CD4-positive, alpha-beta memory T cell (primary cell): ENCODE data around the gene SLC25A19. TPM values are rescaled to one million over a fixed set of nuclear protein-coding genes. Genes with fewer than 3 reads are reported as not detected.

ENCODE experiments used
- CTCF ChIA-PET: fragments of 350-600 bp; sonication (Branson Sonifier 250); formaldehyde crosslinking; loops from one replicate; lab custom pipeline; 2021; ENCODE audit warnings: inconsistent platforms; ENCODE audit not compliant: partially characterized antibody; lab: Charles Lee
- POLR2A ChIA-PET: fragments of 350-600 bp; sonication (Branson Sonifier 250); formaldehyde crosslinking; loops from one replicate; lab custom pipeline; 2021; ENCODE audit not compliant: partially characterized antibody; lab: Charles Lee
- DNase-seq, 5 donors: peaks; one replicate each; pipeline versions ENCODE4 v3.0.0 to v3.0.0-alpha.2; 2020 to 2022; ENCODE audit warnings: mixed read lengths in 1 of 5
- H3K27ac ChIP-seq: one replicate; pipeline ENCODE4 v1.7.0; 2013; ENCODE audit warnings: low read depth, low read length
- H3K27me3 ChIP-seq: 2 replicates; pipeline ENCODE4 v1.7.0; 2013; ENCODE audit warnings: mild to moderate bottlenecking, low read length, moderate library complexity; ENCODE audit not compliant: insufficient read depth
- H3K36me3 ChIP-seq: 2 replicates; pipeline ENCODE4 v1.7.0; 2013; ENCODE audit warnings: mild to moderate bottlenecking, low read length, moderate library complexity; ENCODE audit not compliant: insufficient read depth
- H3K4me1 ChIP-seq: 2 replicates; pipeline ENCODE4 v1.7.0; 2013; ENCODE audit warnings: mild to moderate bottlenecking, low read length, moderate library complexity; ENCODE audit not compliant: insufficient read depth
- H3K4me3 ChIP-seq, 2 donors: one replicate each; pipeline ENCODE4 v1.7.0; 2013; ENCODE audit warnings: low read length in 2 of 2, mild to moderate bottlenecking in 1 of 2
- H3K9me3 ChIP-seq, 2 donors: one replicate each; pipeline ENCODE4 v1.7.0; 2013; ENCODE audit warnings: low read length in 2 of 2, control low read depth in 1 of 2; ENCODE audit not compliant: control insufficient read depth in 1 of 2
- H3K27ac Mint-ChIP-seq, 7 donors: one replicate each; pipeline ENCODE4 v1.8.0; 2020 to 2021; ENCODE audit warnings: mixed read lengths in 7 of 7, mild to moderate bottlenecking in 6 of 7, inconsistent platforms in 3 of 7, moderate library complexity in 3 of 7
- H3K27me3 Mint-ChIP-seq, 2 donors: one replicate each; pipeline ENCODE4 v1.8.0; 2020 to 2021; ENCODE audit warnings: mixed read lengths in 2 of 2
- H3K36me3 Mint-ChIP-seq, 2 donors: one replicate each; pipeline ENCODE4 v1.8.0; 2020 to 2021; ENCODE audit warnings: mixed read lengths in 2 of 2, inconsistent platforms in 1 of 2, mild to moderate bottlenecking in 1 of 2
- H3K4me1 Mint-ChIP-seq, 4 donors: one replicate each; pipeline ENCODE4 v1.8.0; 2020 to 2021; ENCODE audit warnings: mixed read lengths in 4 of 4, mild to moderate bottlenecking in 1 of 4
- H3K4me3 Mint-ChIP-seq, 8 donors: one replicate each; pipeline ENCODE4 v1.8.0; 2020 to 2021; ENCODE audit warnings: mixed read lengths in 8 of 8, mild to moderate bottlenecking in 7 of 8, moderate library complexity in 6 of 8, inconsistent platforms in 3 of 8
- H3K9me3 Mint-ChIP-seq, 8 donors: one replicate each; pipeline ENCODE4 v1.8.0; 2020 to 2021; ENCODE audit warnings: mixed read lengths in 8 of 8, mild to moderate bottlenecking in 5 of 8, inconsistent platforms in 3 of 8, moderate library complexity in 1 of 8
- intact Hi-C: fragments of 100-400 bp; cut with micrococcal nuclease; formaldehyde crosslinking; loops from one replicate; pipeline ENCODE4 v1.15.1; 2023
- polyA plus RNA-seq, 2 donors: library from polyadenylated mRNA; unstranded; fragments of 300-500 nt; fragmentation: Illumina TruSeq; gene quantifications; one replicate each; pipeline ENCODE4 v1.2.3, GENCODE V29; 2021
- total RNA-seq, 2 experiments: library from RNA; stranded (reverse); gene quantifications; one replicate each; pipeline ENCODE4 v1.2.3, GENCODE V29; 2021

SLC25A19 gene
- total RNA-seq (10 to 100 TPM; 19.8 to 21.8 TPM), polyA plus RNA-seq (10 to 100 TPM; 13.2 to 15.4 TPM)

- intact Hi-C loops = loop anchor here (1.0 to 2.0 kb wide), 8 partner anchors 18 to 416 kb away; partner anchors contain the start of genes GGA3, GRB2, KCTD2 and MIF4GD
- no peaks in the 10 kb centered on the region for H3K9me3 ChIP-seq
- Mint-ChIP-seq H3K9me3 (no peaks in the 10 kb centered on the region), H3K27me3 (no peaks in the 10 kb centered on the region), H3K27ac (peak within 1 kb of the TSS; percentile 98 to 100 (median 100)), H3K4me3 (peak within 1 kb of the TSS; percentile 98 to 100 (median 100)), H3K4me1 (peaks cover 4 to 31% (median 14%) of the 10 kb centered on the region in 4 donors), H3K36me3 (peaks cover 10 to 23% of the 10 kb centered on the region in 2 donors)
- DNase-seq = peak; percentile 95 to 99 (median 97)
- H3K4me3 ChIP-seq = peak within 1 kb of the TSS; percentile 93 to 96
- peaks cover 7% of the 10 kb centered on the region for H3K36me3 ChIP-seq
- peaks cover 12% of the 10 kb centered on the region for H3K4me1 ChIP-seq
- H3K27ac ChIP-seq = peak within 1 kb of the TSS; percentile 79
- CTCF ChIA-PET = interaction anchor here (0.8 to 3.5 kb wide), 20 partner anchors 11 to 573 kb away, joined by 3 to 59 read pairs (median 5); partner anchors contain the start of genes GGA3, GRB2, MIF4GD and MRPS7
- no peaks in the 10 kb centered on the region for H3K27me3 ChIP-seq
- POLR2A ChIA-PET = interaction anchor here (0.5 to 3.9 kb wide), 50 partner anchors 8 to 566 kb away, joined by 3 to 148 read pairs (median 5); partner anchors contain the start of genes ARMC7, FDXR, GGA3 and GRB2
Observed at GRCh38 chr17:75289115-75289831, at the start of gene SLC25A19. SLC25A19 (minus strand) TSS chr17:75289433; CDS start chr17:75286764, 2,669 bp downstream.

- ChIA-PET CTCF (interaction anchor here (1.0 to 4.0 kb wide), 8 partner anchors 10 to 224 kb away, joined by 3 to 38 read pairs (median 6); partner anchors contain the start of gene GRB2), POLR2A (interaction anchor here (0.8 to 2.6 kb wide), 8 partner anchors 10 to 68 kb away, joined by 3 to 10 read pairs (median 4); partner anchors contain the start of genes MIF4GD and SLC25A19)
- Mint-ChIP-seq H3K27me3 (no peaks in the 10 kb centered on the region), H3K27ac (peak overlapping the region; percentile 21 to 91 (median 76)), H3K9me3 (peaks cover 0 to 2% (median 0%) of the 10 kb centered on the region in 8 donors), H3K4me1 (peaks cover 54 to 84% (median 68%) of the 10 kb centered on the region in 4 donors), H3K36me3 (peaks cover 0 to 4% of the 10 kb centered on the region in 2 donors), H3K4me3 (peak overlapping the region; percentile 49 to 86 (median 74))
- Histone ChIP-seq H3K27me3 (no peaks in the 10 kb centered on the region), H3K4me3 (no peak overlapping the region), H3K9me3 (no peaks in the 10 kb centered on the region), H3K27ac (peak overlapping the region; percentile 22), H3K36me3 (no peaks in the 10 kb centered on the region), H3K4me1 (peaks cover 86% of the 10 kb centered on the region)
- peak in 4 of 5 donors; percentile 27 to 38 (median 30) for DNase-seq
- intact Hi-C loops = no loop called here
Observed at GRCh38 chr17:75338335-75338734, 49.1 kb upstream of the SLC25A19 start.

- Mint-ChIP-seq H3K36me3 (peaks cover 5 to 18% of the 10 kb centered on the region in 2 donors), H3K4me3 (no peak overlapping the region), H3K4me1 (peaks cover 39 to 78% (median 61%) of the 10 kb centered on the region in 4 donors), H3K27ac (peak overlapping the region in 4 of 7 donors; percentile 23 to 72 (median 44)), H3K27me3 (no peaks in the 10 kb centered on the region), H3K9me3 (no peaks in the 10 kb centered on the region)
- peaks cover 19% of the 10 kb centered on the region for H3K36me3 ChIP-seq
- peaks cover 70% of the 10 kb centered on the region for H3K4me1 ChIP-seq
- ChIA-PET POLR2A (interaction anchor here (0.6 to 1.4 kb wide), 6 partner anchors 10 to 131 kb away, joined by 3 to 4 read pairs (median 3); partner anchors contain the start of gene SLC25A19), CTCF (interaction anchor here (1.1 to 4.0 kb wide), 7 partner anchors 9 to 77 kb away, joined by 3 to 38 read pairs (median 5); partner anchors contain the start of gene MRPS7)
- H3K4me3 ChIP-seq = no peak overlapping the region
- no peaks in the 10 kb centered on the region for H3K27me3 ChIP-seq
- H3K9me3 ChIP-seq = no peaks in the 10 kb centered on the region
- no peak for DNase-seq
- intact Hi-C loops = no loop called here
- peak overlapping the region; percentile 0 for H3K27ac ChIP-seq
Observed at GRCh38 chr17:75335315-75335714, 46.1 kb upstream of the SLC25A19 start.

- Histone ChIP-seq H3K27me3 (no peaks in the 10 kb centered on the region), H3K4me3 (no peak overlapping the region), H3K36me3 (peaks cover 19% of the 10 kb centered on the region), H3K4me1 (peaks cover 65% of the 10 kb centered on the region), H3K27ac (no peak overlapping the region), H3K9me3 (no peaks in the 10 kb centered on the region)
- peak overlapping the region in 3 of 7 donors; percentile 11 to 72 (median 72) for H3K27ac Mint-ChIP-seq
- no peak for DNase-seq
- H3K9me3 Mint-ChIP-seq = no peaks in the 10 kb centered on the region
- POLR2A ChIA-PET = interaction anchor here (0.6 to 1.0 kb wide), 3 partner anchors 11 to 130 kb away, joined by 3 to 4 read pairs (median 3); no protein-coding TSS in a partner anchor
- peak overlapping the region in 1 of 8 donors; percentile 3 for H3K4me3 Mint-ChIP-seq
- CTCF ChIA-PET = interaction anchor here (1.5 to 4.0 kb wide), 2 partner anchors 11 to 13 kb away, joined by 4 to 38 read pairs; no protein-coding TSS in a partner anchor
- peaks cover 5 to 18% of the 10 kb centered on the region in 2 donors for H3K36me3 Mint-ChIP-seq
- H3K4me1 Mint-ChIP-seq = peaks cover 35 to 72% (median 56%) of the 10 kb centered on the region in 4 donors
- no peaks in the 10 kb centered on the region for H3K27me3 Mint-ChIP-seq
- intact Hi-C loops = no loop called here
Observed at GRCh38 chr17:75334723-75335122, 45.5 kb upstream of the SLC25A19 start.

- H3K4me1 ChIP-seq = peaks cover 47% of the 10 kb centered on the region
Observed at GRCh38 chr17:75331671-75332070, 42.4 kb upstream of the SLC25A19 start.

GRCh38 chr17:75327757-75328156, 38.5 kb upstream of the SLC25A19 start:
- DNase-seq = no peak
- ChIA-PET POLR2A (no interaction called here), CTCF (interaction anchor here (0.6 to 1.0 kb wide), 3 partner anchors 37 to 87 kb away, joined by 3 read pairs; no protein-coding TSS in a partner anchor)
- Histone ChIP-seq H3K9me3 (no peaks in the 10 kb centered on the region), H3K36me3 (peaks cover 33% of the 10 kb centered on the region), H3K27me3 (no peaks in the 10 kb centered on the region), H3K27ac (no peak overlapping the region), H3K4me3 (no peak overlapping the region), H3K4me1 (peaks cover 36% of the 10 kb centered on the region)
- Mint-ChIP-seq H3K4me3 (no peak overlapping the region), H3K9me3 (no peaks in the 10 kb centered on the region), H3K4me1 (peaks cover 13 to 32% (median 28%) of the 10 kb centered on the region in 4 donors), H3K36me3 (peaks cover 24 to 58% of the 10 kb centered on the region in 2 donors), H3K27ac (peak overlapping the region in 5 of 7 donors; percentile 13 to 77 (median 54)), H3K27me3 (no peaks in the 10 kb centered on the region)
- intact Hi-C loops = no loop called here

More at GRCh38 chr17:75331671-75332070, 42.4 kb upstream of the SLC25A19 start:
- H3K27ac Mint-ChIP-seq = peak overlapping the region in 6 of 7 donors; percentile 6 to 74 (median 38)
- intact Hi-C loops = no loop called here
- Histone ChIP-seq H3K4me3 (no peak overlapping the region), H3K27me3 (no peaks in the 10 kb centered on the region), H3K36me3 (peaks cover 19% of the 10 kb centered on the region), H3K27ac (no peak overlapping the region), H3K9me3 (no peaks in the 10 kb centered on the region)
- H3K4me1 Mint-ChIP-seq = peaks cover 28 to 57% (median 44%) of the 10 kb centered on the region in 4 donors
- POLR2A ChIA-PET = no interaction called here
- no peak for DNase-seq
- CTCF ChIA-PET = interaction anchor here (0.9 kb wide), 1 partner anchor 27 kb away, joined by 3 read pairs; no protein-coding TSS in a partner anchor
- H3K36me3 Mint-ChIP-seq = peaks cover 12 to 29% of the 10 kb centered on the region in 2 donors
- H3K4me3 Mint-ChIP-seq = no peak overlapping the region
- no peaks in the 10 kb centered on the region for H3K27me3 Mint-ChIP-seq
- no peaks in the 10 kb centered on the region for H3K9me3 Mint-ChIP-seq
